ENCODE data around the gene SRRM3.

GRCh38 chr7:76252021-76252420 is 50.3 kb downstream of the SRRM3 start:
- TF ChIP-seq CTCF (IDR thresholded peaks at IDR 0.05), result no peak
- no peak for TF ChIP-seq EZH2 (IDR thresholded peaks at IDR 0.05)
